ENCODE data around the gene PAK3.

Gene PAK3

GRCh38 chrX:111095974-111096895 lies at the start of gene PAK3:
TSS of gene PAK3 (plus strand) at chrX:111096191. CDS start at chrX:111123104, 26,913 bp downstream.
- peak in 1 of 2 donors; percentile 5 for DNase-seq (ENCODE audit: low read depth in 2 of 2, low spot score in 1 of 2)

GRCh38 chrX:111047575-111047974 lies 48.4 kb upstream of the PAK3 start:
- no peak for DNase-seq (ENCODE audit: low read depth in 2 of 2, low spot score in 1 of 2)

GRCh38 chrX:111052478-111052877 lies 43.5 kb upstream of the PAK3 start:
- no peak for DNase-seq (ENCODE audit: low read depth in 2 of 2, low spot score in 1 of 2)

- no peak for DNase-seq (ENCODE audit: low read depth in 2 of 2, low spot score in 1 of 2)
Measured at GRCh38 chrX:111071542-111072277, 24.3 kb upstream of the PAK3 start.

DNA sequence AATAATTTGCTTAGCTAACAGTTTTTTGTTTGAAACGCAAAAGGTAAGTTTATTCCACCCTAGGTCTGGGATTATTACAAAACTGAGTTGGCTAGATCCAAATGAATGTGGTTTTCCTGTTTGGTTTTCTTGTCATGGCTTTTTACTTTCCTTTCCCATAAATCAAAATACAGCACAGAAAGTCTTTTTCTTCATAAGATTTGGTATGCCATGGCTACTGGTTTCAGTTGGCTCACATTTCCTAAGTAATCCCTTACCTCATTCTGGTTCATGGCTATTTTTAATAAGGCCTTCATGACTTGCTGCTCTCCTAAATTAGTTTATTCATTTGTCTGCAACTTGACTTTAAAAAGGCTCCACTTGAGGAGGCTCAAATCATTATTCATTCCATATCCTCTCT lies 12.9 kb upstream of the PAK3 start:
- no peak for DNase-seq (ENCODE audit: low read depth in 2 of 2, low spot score in 1 of 2)

DNA sequence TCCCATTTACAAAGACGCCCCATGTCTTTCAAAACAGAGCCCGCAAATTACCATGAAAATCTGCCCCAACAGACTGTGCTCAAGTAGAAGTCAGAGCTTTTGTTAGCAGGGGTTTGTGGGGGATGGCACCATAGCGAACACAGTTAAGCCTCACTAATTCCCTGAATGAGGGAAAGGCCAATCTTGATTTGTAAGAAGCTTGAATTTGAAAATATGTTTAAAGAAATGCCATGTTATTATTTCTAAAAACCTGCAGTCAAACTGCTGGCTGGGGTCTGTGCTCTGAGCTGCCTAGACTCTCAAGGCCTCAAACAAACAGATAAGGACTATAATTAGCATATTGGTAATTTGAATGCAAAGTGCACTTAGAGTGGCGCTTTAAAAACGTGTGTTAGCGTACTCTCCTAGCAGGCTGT lies 9.4 kb upstream of the PAK3 start:
- DNase-seq (ENCODE audit: low read depth in 2 of 2, low spot score in 1 of 2) = no peak

DNA sequence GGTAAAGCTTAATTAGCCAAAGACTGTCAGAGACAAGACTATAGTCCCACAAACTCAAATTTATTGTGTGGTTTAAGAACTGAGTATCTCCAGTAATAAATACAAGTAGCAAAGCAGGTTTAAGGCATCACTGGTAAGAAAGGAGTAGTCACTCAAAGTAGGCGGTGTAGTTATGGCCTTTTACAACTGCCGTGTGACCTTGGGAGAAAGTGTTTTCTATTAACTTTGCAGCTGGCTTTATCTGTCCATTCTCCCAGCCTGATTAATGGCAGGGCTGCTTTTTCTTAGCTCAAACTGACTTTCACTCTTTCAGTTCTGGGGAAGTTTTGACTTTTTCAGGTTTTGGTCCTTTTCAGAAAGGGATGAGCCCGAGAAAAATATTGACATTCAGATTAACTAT lies 7.4 kb upstream of the PAK3 start:
- no peak for DNase-seq (ENCODE audit: low read depth in 2 of 2, low spot score in 1 of 2)

- no peak for DNase-seq (ENCODE audit: low read depth in 2 of 2, low spot score in 1 of 2)
Measured at GRCh38 chrX:111090458-111090857, 5.5 kb upstream of the PAK3 start.

GRCh38 chrX:111098874-111099273 lies 2.9 kb downstream of the PAK3 start:
- DNase-seq (ENCODE audit: low read depth in 2 of 2, low spot score in 1 of 2) = peak in 1 of 2 donors; percentile 26

DNA sequence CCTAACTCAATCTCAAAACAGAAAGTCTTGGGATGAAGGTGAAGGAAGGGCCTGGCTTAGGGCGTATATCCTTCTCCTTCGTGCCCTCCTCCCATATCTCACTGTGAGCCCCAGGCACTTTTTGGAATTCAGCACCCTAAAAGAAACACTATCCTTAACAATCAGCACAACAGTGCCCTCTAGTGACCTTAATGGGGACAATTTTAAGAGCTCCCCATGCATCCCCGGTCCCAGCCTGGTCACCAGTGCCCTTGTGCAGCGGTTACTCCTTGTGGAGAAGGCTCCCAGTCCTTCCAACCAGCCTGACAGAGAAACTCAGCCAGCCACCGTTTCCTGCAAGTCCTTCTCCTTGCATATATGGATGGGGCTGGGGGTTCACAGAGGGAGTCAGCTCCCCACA lies 4.2 kb downstream of the PAK3 start:
- DNase-seq (ENCODE audit: low read depth in 2 of 2, low spot score in 1 of 2) = no peak

DNA sequence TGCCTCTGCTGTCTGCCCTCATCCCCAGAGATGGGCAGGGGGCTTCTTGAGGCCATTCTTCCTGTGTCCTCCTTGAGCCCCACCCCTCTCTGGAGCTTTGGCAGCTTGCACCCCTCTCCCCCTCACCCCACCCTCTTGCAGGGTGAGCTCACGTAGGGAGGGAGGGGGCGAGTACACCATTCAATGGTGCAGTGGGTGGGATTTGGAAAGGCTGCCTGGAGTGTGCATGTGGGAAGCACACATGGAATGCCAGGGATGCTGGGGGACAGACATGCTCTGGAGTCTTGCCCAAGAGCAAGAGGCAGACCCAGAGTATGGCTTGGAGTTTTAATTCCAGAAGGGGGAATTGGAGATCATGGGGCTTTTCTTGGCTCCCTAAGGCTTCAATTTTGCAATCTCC lies 5.6 kb downstream of the PAK3 start:
- no peak for DNase-seq (ENCODE audit: low read depth in 2 of 2, low spot score in 1 of 2)

DNA sequence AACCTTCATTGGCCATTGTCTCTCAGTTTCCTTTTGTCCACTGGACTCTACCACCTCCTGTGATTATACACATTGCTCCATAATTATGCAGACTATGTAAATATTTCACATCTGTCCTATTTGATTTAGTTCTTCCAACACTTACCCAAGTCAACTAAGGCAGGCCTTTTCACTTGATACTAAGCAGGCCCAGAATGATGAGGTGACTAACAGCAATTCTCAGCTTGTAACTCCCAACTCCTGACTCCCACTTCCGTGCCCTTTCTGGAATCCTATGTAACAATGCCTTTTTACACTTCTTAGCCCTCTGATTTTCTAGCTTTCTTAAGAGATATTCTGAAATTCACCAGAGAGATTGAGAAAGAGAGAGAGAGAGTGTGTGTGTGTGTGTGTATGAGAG lies 6.6 kb downstream of the PAK3 start:
- no peak for DNase-seq (ENCODE audit: low read depth in 2 of 2, low spot score in 1 of 2)

- DNase-seq (ENCODE audit: low read depth in 2 of 2, low spot score in 1 of 2) = no peak
Measured at GRCh38 chrX:111103246-111103645, 7.3 kb downstream of the PAK3 start.

GRCh38 chrX:111110098-111110775 lies 14.2 kb downstream of the PAK3 start:
- DNase-seq (ENCODE audit: low read depth in 2 of 2, low spot score in 1 of 2) = no peak

GRCh38 chrX:111114806-111115205 lies 18.8 kb downstream of the PAK3 start:
- no peak for DNase-seq (ENCODE audit: low read depth in 2 of 2, low spot score in 1 of 2)

DNA sequence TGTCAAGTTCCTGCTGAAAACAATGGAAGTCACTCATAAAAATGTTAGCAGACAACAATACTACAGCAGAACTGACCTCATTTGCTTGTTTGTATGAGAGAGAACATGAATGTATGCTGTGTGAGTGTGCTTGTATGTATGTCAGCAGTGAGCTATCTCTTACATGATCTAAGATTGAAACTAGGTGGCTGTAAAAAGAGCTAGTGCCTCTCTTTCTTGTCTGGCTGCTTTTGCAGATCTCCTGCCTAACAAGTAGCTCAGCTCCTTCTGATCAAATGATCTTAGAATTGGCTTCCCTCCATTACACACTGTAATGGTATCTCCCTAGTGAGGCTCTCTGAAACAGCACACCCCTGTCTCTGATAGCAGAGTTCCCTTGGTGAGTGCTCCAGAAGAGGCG lies 20.7 kb downstream of the PAK3 start:
- no peak for DNase-seq (ENCODE audit: low read depth in 2 of 2, low spot score in 1 of 2)

DNA sequence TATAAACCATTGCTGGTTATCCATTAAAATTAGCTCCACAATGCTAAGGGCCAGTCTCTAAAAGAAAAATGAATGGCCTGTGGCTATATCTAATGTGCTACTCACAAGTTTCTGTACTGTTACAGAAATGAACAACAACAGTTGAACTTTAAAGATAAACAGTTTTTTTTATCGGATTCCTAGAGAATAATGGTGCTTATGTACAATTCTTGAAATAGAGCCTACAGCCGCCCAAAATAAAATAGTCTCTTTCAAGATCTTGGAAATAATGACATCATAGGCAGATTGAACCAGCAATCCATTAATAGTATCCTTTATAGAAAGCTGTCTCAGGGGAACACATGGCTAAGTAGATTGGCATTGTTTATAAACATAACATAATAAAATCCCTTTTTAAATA lies 23.4 kb downstream of the PAK3 start:
- DNase-seq (ENCODE audit: low read depth in 2 of 2, low spot score in 1 of 2) = no peak

- DNase-seq (ENCODE audit: low read depth in 2 of 2, low spot score in 1 of 2) = no peak
Measured at GRCh38 chrX:111123125-111123524, 27.1 kb downstream of the PAK3 start.

GRCh38 chrX:111123606-111124179 lies 27.7 kb downstream of the PAK3 start:
- DNase-seq (ENCODE audit: low read depth in 2 of 2, low spot score in 1 of 2) = no peak

DNA sequence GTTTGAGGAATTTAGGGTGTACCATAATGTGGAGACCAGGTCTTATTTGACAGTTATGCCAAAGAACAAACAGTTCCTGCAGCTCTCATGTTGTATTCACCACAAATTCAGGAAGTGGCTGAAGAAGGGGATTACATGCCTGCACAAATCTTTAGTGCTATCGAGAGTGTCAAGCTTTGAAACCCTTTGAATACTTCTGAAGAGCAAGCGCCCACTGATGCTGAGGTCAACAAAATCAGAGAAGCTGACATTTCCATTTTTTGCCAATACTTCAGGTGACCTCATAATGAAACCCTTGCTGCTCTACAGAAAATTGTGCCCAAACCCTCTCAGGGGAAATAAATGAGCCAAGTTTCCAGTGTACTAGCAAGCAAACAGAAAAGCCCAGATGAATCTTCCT lies 28.4 kb downstream of the PAK3 start:
- no peak for DNase-seq (ENCODE audit: low read depth in 2 of 2, low spot score in 1 of 2)

DNA sequence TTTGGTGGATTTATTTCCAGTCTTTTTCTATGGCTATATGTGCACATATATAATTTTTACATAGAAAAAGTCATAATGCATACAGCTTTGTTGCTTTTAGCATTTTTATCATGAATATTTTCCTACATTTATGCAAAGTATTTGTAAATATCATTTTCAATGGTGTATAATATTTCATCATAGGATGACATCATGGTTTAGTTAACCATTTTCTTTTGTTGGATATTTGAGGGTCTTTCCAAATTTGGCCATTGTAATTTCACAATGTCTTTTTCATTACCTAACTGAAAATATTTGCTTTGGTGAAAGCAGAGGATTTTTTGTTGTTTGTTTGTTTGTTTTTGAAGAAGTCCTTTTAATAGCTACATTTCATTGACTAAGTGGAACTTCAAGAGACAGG lies 31.0 kb downstream of the PAK3 start:
- DNase-seq (ENCODE audit: low read depth in 2 of 2, low spot score in 1 of 2) = no peak

Measured in stimulated activated CD8-positive, alpha-beta memory T cell treated with anti-CD3 and anti-CD28 coated beads, Interleukin-4, amount 100 ng/mL, for 4 hours (primary cell).